PC-3 (cell line): ENCODE data around the gene GBF1.

Experiments
- EZH2 ChIP-seq: fragments of 300-600 bp; sonication (generic); IDR thresholded peaks from one replicate; pipeline ENCODE4 v1.6.1; 2017; ENCODE audit warnings: antibody characterized with exemption, mild to moderate bottlenecking, low read length; ENCODE audit not compliant: unreplicated experiment
- TF ChIP-seq, protein P1 (sequence below): fragments of 300-600 bp; sonication (generic); conservative IDR thresholded peaks from 2 replicates; pipeline ENCODE4 v1.5.1; 2017; ENCODE audit warnings: antibody characterized with exemption, low read depth, mild to moderate bottlenecking, low read length

DNA sequence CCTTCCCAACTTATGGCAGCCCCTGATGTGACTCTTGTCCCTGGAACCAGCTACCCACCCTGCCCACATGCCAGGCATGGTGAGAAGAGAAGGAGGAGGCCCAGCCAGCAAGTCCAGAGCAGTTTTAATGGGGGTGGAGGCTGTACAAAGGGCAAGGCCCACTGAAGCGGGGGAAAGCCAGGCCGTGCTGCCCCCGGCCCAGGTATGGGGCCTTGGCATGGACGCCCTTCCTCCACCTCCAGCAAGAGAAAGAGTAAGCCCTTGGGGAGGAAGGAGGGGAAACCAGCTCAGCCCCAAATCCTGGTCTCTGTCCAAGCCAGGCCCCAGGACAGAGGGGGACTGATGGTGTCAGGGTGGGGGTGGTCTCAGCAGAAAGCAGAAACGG, 157.2 kb downstream of the GBF1 start:
- TF ChIP-seq, protein P1, sequence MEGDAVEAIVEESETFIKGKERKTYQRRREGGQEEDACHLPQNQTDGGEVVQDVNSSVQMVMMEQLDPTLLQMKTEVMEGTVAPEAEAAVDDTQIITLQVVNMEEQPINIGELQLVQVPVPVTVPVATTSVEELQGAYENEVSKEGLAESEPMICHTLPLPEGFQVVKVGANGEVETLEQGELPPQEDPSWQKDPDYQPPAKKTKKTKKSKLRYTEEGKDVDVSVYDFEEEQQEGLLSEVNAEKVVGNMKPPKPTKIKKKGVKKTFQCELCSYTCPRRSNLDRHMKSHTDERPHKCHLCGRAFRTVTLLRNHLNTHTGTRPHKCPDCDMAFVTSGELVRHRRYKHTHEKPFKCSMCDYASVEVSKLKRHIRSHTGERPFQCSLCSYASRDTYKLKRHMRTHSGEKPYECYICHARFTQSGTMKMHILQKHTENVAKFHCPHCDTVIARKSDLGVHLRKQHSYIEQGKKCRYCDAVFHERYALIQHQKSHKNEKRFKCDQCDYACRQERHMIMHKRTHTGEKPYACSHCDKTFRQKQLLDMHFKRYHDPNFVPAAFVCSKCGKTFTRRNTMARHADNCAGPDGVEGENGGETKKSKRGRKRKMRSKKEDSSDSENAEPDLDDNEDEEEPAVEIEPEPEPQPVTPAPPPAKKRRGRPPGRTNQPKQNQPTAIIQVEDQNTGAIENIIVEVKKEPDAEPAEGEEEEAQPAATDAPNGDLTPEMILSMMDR, result no peak
- no peak for TF ChIP-seq EZH2
